OCI-LY1 (cell line): ENCODE measurements around the gene CXCL5.

Experiments used
- H2AFZ ChIP-seq: fragments of 200-600 bp; sonication (generic), shearing (Covaris generic); 2 replicates; pipeline ENCODE4 v1.6.0; 2014; ENCODE audit warnings: antibody characterized with exemption, mild to moderate bottlenecking, low read length
- H3F3A ChIP-seq: fragments of 200-600 bp; sonication (generic), shearing (Covaris generic); 2 replicates; pipeline ENCODE4 v1.6.0; 2014; ENCODE audit warnings: mild to moderate bottlenecking, antibody characterized with exemption, low read length, moderate library complexity; ENCODE audit not compliant: insufficient read depth
- H3K27ac ChIP-seq: fragments of 200-600 bp; sonication (generic); 2 replicates; pipeline ENCODE4 v1.5.1; 2014; ENCODE audit warnings: low read length, mixed run types, mild to moderate bottlenecking, low read depth; ENCODE audit not compliant: poor library complexity, severe bottlenecking
- H3K27me3 ChIP-seq: fragments of 200-600 bp; sonication (generic); 2 replicates; pipeline ENCODE4 v1.6.0; 2014; ENCODE audit warnings: antibody characterized with exemption, mild to moderate bottlenecking, low read length, moderate library complexity; ENCODE audit not compliant: insufficient read depth
- H3K36me3 ChIP-seq: fragments of 200-600 bp; sonication (generic); 2 replicates; pipeline ENCODE4 v1.6.1; 2014; ENCODE audit warnings: mild to moderate bottlenecking, antibody characterized with exemption, low read length, moderate library complexity, mixed read lengths; ENCODE audit not compliant: insufficient read depth
- H3K4me1 ChIP-seq: fragments of 200-600 bp; sonication (generic); 2 replicates; pipeline ENCODE4 v1.5.1; 2014; ENCODE audit warnings: mild to moderate bottlenecking, low read length, moderate library complexity; ENCODE audit not compliant: insufficient read depth, severe bottlenecking
- H3K4me2 ChIP-seq: fragments of 200-600 bp; sonication (generic), shearing (Covaris generic); 2 replicates; pipeline ENCODE4 v1.6.1; 2014; ENCODE audit warnings: low read length
- H3K4me3 ChIP-seq: fragments of 200-600 bp; sonication (generic); 2 replicates; pipeline ENCODE4 v1.5.1; 2014; ENCODE audit warnings: low read length, low read depth, mild to moderate bottlenecking, mixed read lengths; ENCODE audit not compliant: poor library complexity, severe bottlenecking
- H3K79me2 ChIP-seq: fragments of 200-600 bp; shearing (Covaris generic); 2 replicates; pipeline ENCODE4 v1.6.1; 2016; ENCODE audit warnings: mixed run types, low read length, mixed read lengths; ENCODE audit not compliant: insufficient read depth
- H3K9ac ChIP-seq: fragments of 200-600 bp; sonication (generic), shearing (Covaris generic); 2 replicates; pipeline ENCODE4 v1.6.1; 2014; ENCODE audit warnings: mild to moderate bottlenecking, low read length, mixed read lengths
- H3K9me2 ChIP-seq: fragments of 200-600 bp; sonication (generic), shearing (Covaris generic); 2 replicates; pipeline ENCODE4 v1.6.1; 2014; ENCODE audit warnings: low read depth, mild to moderate bottlenecking, low read length, mixed read lengths
- H3K9me3 ChIP-seq: fragments of 200-600 bp; shearing (Covaris generic); 2 replicates; pipeline ENCODE4 v1.6.1; 2014; ENCODE audit warnings: low read length, mixed read lengths
- H4K20me1 ChIP-seq: fragments of 200-600 bp; sonication (generic), shearing (Covaris generic); 2 replicates; pipeline ENCODE4 v1.6.0; 2016; ENCODE audit warnings: mild to moderate bottlenecking, low read length; ENCODE audit not compliant: insufficient read depth
- CTCF ChIP-seq: fragments of 200-600 bp; sonication (generic), shearing (Covaris generic); IDR thresholded peaks from 2 replicates; pipeline ENCODE4 v1.5.1; 2017; ENCODE audit warnings: mild to moderate bottlenecking, antibody characterized with exemption, low read length, moderate library complexity, mixed read lengths
- EZH2 ChIP-seq: fragments of 200-600 bp; sonication (generic), shearing (Covaris generic); IDR thresholded peaks from 2 replicates; pipeline ENCODE4 v1.8.0; 2017; ENCODE audit warnings: borderline replicate concordance, mixed run types, mild to moderate bottlenecking, antibody characterized with exemption, low read length, moderate library complexity, mixed read lengths

Gene CXCL5

GRCh38 chr4:73992050-73992449 is 6.4 kb downstream of the CXCL5 start:
- no peak overlapping the region for H3K9ac ChIP-seq

GRCh38 chr4:73991742-73992000 is 6.8 kb downstream of the CXCL5 start:
- Histone ChIP-seq H3K4me1 (no peaks in the 10 kb centered on the region), H3K9me2 (no peaks in the 10 kb centered on the region), H3K4me3 (no peak overlapping the region), H3K27ac (no peak overlapping the region), H3K4me2 (no peak overlapping the region), H4K20me1 (no peaks in the 10 kb centered on the region), H3K79me2 (no peaks in the 10 kb centered on the region), H3K36me3 (no peaks in the 10 kb centered on the region), H2AFZ (no peak overlapping the region), H3K9ac (no peak overlapping the region), H3K27me3 (no peaks in the 10 kb centered on the region), H3F3A (no peaks in the 10 kb centered on the region), H3K9me3 (no peaks in the 10 kb centered on the region)
- TF ChIP-seq EZH2 (no peak), CTCF (no peak)

More at GRCh38 chr4:73992050-73992449, 6.4 kb downstream of the CXCL5 start:
- Histone ChIP-seq H3K4me1 (no peaks in the 10 kb centered on the region), H3K4me2 (no peak overlapping the region), H3K36me3 (no peaks in the 10 kb centered on the region), H3K4me3 (no peak overlapping the region), H3K27me3 (no peaks in the 10 kb centered on the region), H3K79me2 (no peaks in the 10 kb centered on the region), H3F3A (no peaks in the 10 kb centered on the region), H3K9me3 (no peaks in the 10 kb centered on the region), H2AFZ (no peak overlapping the region), H3K9me2 (no peaks in the 10 kb centered on the region), H3K27ac (no peak overlapping the region), H4K20me1 (no peaks in the 10 kb centered on the region)
- TF ChIP-seq CTCF (no peak), EZH2 (no peak)

GRCh38 chr4:73990988-73991741 is 7.3 kb downstream of the CXCL5 start:
- Histone ChIP-seq H3K27ac (no peak overlapping the region), H3K9me3 (no peaks in the 10 kb centered on the region), H3K4me1 (no peaks in the 10 kb centered on the region), H3K4me2 (no peak overlapping the region), H3K79me2 (no peaks in the 10 kb centered on the region), H3K9me2 (no peaks in the 10 kb centered on the region), H3K27me3 (no peaks in the 10 kb centered on the region), H2AFZ (no peak overlapping the region), H3K9ac (no peak overlapping the region), H3K4me3 (no peak overlapping the region), H3F3A (no peaks in the 10 kb centered on the region), H3K36me3 (no peaks in the 10 kb centered on the region), H4K20me1 (no peaks in the 10 kb centered on the region)
- no peak for TF ChIP-seq EZH2
- TF ChIP-seq CTCF = no peak
